GM18498 (cell line): ENCODE measurements around the gene NUBP2.

Experiments used
- ATAC-seq: cut with Tn5 transposase; IDR thresholded peaks from one replicate; pipeline ENCODE4 v1.9.1; 2021; ENCODE audit warnings: mild to moderate bottlenecking, moderate library complexity; ENCODE audit not compliant: unreplicated experiment

The NUBP2 gene

DNA sequence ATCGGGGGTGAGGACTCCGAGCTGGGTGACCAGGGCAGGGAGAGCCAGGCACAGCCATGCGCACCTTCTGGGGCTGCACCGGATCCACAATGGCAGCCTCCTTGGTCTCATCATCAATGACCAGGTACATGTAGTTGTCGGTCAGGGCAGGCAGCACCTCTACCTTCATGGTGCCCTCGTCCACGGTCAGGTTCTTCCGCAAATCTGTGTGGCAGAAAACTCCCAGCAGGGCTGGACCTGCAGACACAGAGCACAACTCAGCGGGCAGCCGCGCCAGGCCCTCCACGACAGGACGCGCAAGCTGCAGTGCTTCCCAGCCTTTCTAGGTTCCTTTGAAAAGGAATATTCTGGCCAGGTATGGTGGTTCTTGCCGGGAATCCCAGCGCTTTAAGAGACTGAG lies 40.0 kb downstream of the NUBP2 start:
- ATAC-seq, result no peak

DNA sequence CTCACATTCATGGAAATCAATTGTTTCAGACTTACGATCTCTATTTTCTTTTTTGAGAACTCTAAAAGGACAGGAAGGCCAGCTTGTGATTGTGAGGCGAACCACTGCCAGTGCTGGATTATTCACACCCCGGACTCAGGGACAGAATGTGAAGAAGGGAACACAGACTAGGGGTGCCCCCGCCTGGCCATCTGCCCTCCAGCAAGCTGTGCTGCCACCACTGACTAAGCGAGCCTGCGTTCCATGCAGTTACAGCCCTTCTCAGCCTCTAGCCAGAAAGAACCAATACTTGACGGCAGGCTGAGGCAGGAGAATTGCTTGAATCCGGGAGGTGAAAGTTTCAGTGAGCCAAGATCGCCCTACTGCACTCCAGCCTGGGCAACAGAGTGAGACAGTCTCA lies 41.1 kb downstream of the NUBP2 start:
- ATAC-seq, result no peak

- ATAC-seq, result no peak
Observed at GRCh38 chr16:1825381-1825863, 42.7 kb downstream of the NUBP2 start.

GRCh38 chr16:1825864-1826690 lies 43.3 kb downstream of the NUBP2 start:
- peak; percentile 60 for ATAC-seq

- ATAC-seq, result peak; percentile 88
Observed at GRCh38 chr16:1826691-1827573, 44.2 kb downstream of the NUBP2 start, which contains the start of the genes FAHD1 and HAGH. Gene FAHD1 (plus strand): TSS chr16:1827206. CDS start chr16:1827239, 33 bp downstream. Gene HAGH (minus strand): TSS chr16:1826825. CDS start chr16:1826787, 38 bp downstream.

- ATAC-seq, result no peak
Observed at GRCh38 chr16:1828645-1829410, 46.1 kb downstream of the NUBP2 start.

GRCh38 chr16:1830213-1830612 lies 47.5 kb downstream of the NUBP2 start:
- ATAC-seq, result no peak

- ATAC-seq, result no peak
Observed at GRCh38 chr16:1831186-1832075, 48.7 kb downstream of the NUBP2 start.

- no peak for ATAC-seq
Observed at GRCh38 chr16:1832838-1833454, 50.2 kb downstream of the NUBP2 start.

DNA sequence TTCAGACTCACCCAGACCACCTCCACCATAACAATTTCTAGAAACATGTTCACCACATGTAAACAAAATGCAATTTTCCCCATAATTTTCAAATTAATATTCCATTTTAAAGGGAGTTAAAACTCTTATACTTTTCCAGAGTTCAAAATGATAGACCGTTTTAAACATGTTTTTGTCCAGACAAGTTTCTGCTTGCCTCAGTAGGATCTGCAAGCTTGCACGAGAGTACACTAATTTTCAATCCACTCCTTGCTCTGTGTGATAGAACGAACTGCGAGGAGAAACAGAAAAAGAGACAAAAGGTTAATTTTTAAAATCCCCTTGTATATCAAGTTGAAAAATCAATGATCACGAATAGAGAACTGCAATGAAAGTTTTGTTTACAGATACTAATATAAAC lies 51.3 kb downstream of the NUBP2 start:
- no peak for ATAC-seq
